KMS-11 (cell line): ENCODE measurements around the gene MEX3A.

Experiments used
- H2AFZ ChIP-seq: fragments of 200-600 bp; sonication (generic); 2 replicates; pipeline ENCODE4 v1.6.1; 2016; ENCODE audit warnings: antibody characterized with exemption, mixed run types, low read depth
- H3K27ac ChIP-seq: fragments of 200-600 bp; sonication (generic); 2 replicates; pipeline ENCODE4 v1.6.1; 2016; ENCODE audit warnings: mild to moderate bottlenecking, mixed run types
- H3K27me3 ChIP-seq: fragments of 200-600 bp; sonication (generic); 2 replicates; pipeline ENCODE4 v1.6.1; 2017; ENCODE audit warnings: mild to moderate bottlenecking, low read depth, mixed run types, moderate library complexity; ENCODE audit not compliant: insufficient read depth
- H3K36me3 ChIP-seq: fragments of 200-600 bp; sonication (generic); 2 replicates; pipeline ENCODE4 v1.6.1; 2017; ENCODE audit warnings: mild to moderate bottlenecking, mixed run types; ENCODE audit not compliant: insufficient read depth
- H3K4me1 ChIP-seq: fragments of 200-600 bp; sonication (generic); 2 replicates; pipeline ENCODE4 v1.6.1; 2016; ENCODE audit warnings: mild to moderate bottlenecking, low read depth, mixed run types; ENCODE audit not compliant: poor library complexity, severe bottlenecking
- H3K4me2 ChIP-seq: fragments of 200-600 bp; sonication (generic); 2 replicates; pipeline ENCODE4 v1.7.0; 2016; ENCODE audit warnings: mild to moderate bottlenecking, mixed run types
- H3K4me3 ChIP-seq: fragments of 200-600 bp; sonication (generic); IDR thresholded peaks from 2 replicates; pipeline ENCODE4 v1.6.1; 2017; ENCODE audit warnings: low read depth, low read length, mixed read lengths; ENCODE audit not compliant: insufficient read depth
- H3K79me2 ChIP-seq: fragments of 200-600 bp; sonication (generic); 2 replicates; pipeline ENCODE4 v1.6.1; 2016; ENCODE audit warnings: low read depth, mixed run types; ENCODE audit not compliant: insufficient read depth
- H3K9ac ChIP-seq: fragments of 200-600 bp; sonication (generic); 2 replicates; pipeline ENCODE4 v1.6.1; 2016; ENCODE audit warnings: mild to moderate bottlenecking, mixed run types
- H4K20me1 ChIP-seq: fragments of 200-600 bp; sonication (generic); 2 replicates; pipeline ENCODE4 v1.6.1; 2016; ENCODE audit warnings: mild to moderate bottlenecking, mixed run types; ENCODE audit not compliant: insufficient read depth
- CTCF ChIP-seq: fragments of 200-600 bp; sonication (generic); conservative IDR thresholded peaks from 2 replicates; pipeline ENCODE4 v1.6.1; 2017; ENCODE audit warnings: low read depth, mild to moderate bottlenecking, antibody characterized with exemption, low read length, moderate library complexity, mixed read lengths

MEX3A gene

DNA sequence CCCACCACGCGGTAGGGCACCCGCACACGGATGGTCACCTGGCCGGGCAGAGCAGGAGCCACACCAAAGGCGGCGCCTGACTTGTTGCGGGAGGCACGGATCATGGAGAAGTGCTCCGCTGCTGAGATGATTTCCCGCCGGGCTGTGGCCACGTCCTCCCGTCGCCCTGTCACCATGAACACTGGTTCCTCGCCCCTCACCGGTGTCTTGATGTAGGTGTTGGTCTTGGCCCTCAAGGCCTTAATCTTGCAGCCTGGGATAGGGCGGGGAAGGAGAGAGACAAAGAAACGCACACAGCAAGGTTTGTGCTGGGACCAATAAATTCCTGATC is 4.9 kb downstream of the MEX3A start:
- Histone ChIP-seq H2AFZ (no peak overlapping the region), H3K4me3 (no peak overlapping the region), H3K4me1 (no peaks in the 10 kb centered on the region), H3K9ac (no peak overlapping the region), H3K36me3 (no peaks in the 10 kb centered on the region), H3K27ac (no peak overlapping the region), H3K4me2 (no peak overlapping the region), H4K20me1 (no peaks in the 10 kb centered on the region), H3K27me3 (no peaks in the 10 kb centered on the region), H3K79me2 (no peaks in the 10 kb centered on the region)
- TF ChIP-seq CTCF = no peak

DNA sequence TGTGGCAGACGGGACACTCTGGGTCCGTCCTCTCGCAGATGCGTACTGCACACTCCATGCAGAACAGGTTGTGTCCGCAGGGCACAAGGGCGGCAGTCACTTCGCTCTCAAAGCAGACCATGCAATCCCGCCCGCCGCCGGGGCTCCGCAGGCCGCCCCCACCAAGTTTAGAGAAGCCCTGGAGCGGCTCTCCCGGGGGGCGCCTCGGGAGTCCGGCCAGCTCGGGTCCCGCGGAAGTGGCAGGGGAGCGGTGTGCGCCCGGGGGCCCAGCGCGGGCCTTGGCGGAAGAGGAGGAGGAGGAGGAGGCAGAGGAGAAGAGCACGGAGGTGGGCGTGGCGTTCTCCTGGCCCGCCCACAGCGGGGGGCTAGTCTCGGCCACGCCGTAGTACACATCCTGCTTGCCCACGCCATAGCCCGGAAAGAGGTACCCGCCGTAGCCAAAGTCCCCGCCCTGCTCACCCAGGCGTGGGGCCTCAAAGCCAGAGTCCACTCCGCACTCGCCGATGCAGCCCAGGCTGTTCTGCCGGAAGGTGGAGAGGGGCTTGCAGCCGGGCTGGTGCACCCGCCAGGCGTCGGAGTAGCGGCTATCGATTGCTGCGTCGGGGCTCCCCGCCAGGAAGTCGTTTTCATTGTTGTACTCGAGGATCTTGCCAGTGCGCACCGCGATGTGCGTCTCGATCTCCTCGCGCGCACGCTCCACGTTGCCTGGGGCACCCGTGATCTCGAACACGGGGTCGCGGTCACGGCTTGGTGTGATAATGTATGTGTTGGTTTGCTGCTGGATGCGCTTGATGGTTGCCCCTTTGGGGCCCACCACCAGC is 5.4 kb downstream of the MEX3A start:
- no peak overlapping the region for H2AFZ ChIP-seq
- H3K79me2 ChIP-seq = no peaks in the 10 kb centered on the region
- H4K20me1 ChIP-seq = no peaks in the 10 kb centered on the region
- H3K4me1 ChIP-seq = no peaks in the 10 kb centered on the region
- no peak overlapping the region for H3K4me3 ChIP-seq
- no peak overlapping the region for H3K4me2 ChIP-seq
- no peak overlapping the region for H3K27ac ChIP-seq
- no peak overlapping the region for H3K9ac ChIP-seq
- H3K36me3 ChIP-seq = no peaks in the 10 kb centered on the region
- no peak for TF ChIP-seq CTCF
- H3K27me3 ChIP-seq = no peaks in the 10 kb centered on the region

- Histone ChIP-seq H3K4me2 (no peak overlapping the region), H3K27me3 (no peaks in the 10 kb centered on the region), H2AFZ (no peak overlapping the region), H3K9ac (no peak overlapping the region), H3K4me1 (no peaks in the 10 kb centered on the region), H3K4me3 (no peak overlapping the region), H3K27ac (no peak overlapping the region), H4K20me1 (no peaks in the 10 kb centered on the region), H3K79me2 (no peaks in the 10 kb centered on the region), H3K36me3 (no peaks in the 10 kb centered on the region)
- no peak for TF ChIP-seq CTCF
Measured at GRCh38 chr1:156075775-156076204, 6.5 kb downstream of the MEX3A start.

DNA sequence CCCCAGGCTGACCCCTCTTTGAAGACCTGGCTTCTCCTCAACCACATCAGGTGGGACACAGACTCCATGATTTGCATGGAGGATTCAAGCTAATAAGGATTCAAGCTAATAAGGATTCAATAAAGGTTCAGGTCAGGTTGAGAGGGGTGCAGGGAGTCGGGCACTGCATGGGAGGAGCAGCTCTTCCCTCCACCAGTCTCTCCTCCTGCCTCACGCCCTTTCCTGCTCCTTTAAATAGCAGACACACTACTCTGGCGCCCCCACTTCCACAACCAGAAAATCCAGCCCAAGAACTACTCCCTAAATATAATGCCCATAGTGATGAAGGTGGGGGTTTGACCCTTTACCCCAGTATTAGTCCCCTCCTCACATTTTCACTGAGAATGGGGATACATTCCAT is 7.1 kb downstream of the MEX3A start:
- H3K4me2 ChIP-seq = no peak overlapping the region
- no peak for TF ChIP-seq CTCF
- H3K4me1 ChIP-seq = no peaks in the 10 kb centered on the region
- no peaks in the 10 kb centered on the region for H3K36me3 ChIP-seq
- H2AFZ ChIP-seq = no peak overlapping the region
- H3K27ac ChIP-seq = no peak overlapping the region
- H4K20me1 ChIP-seq = no peaks in the 10 kb centered on the region
- no peaks in the 10 kb centered on the region for H3K27me3 ChIP-seq
- H3K9ac ChIP-seq = no peak overlapping the region
- H3K79me2 ChIP-seq = no peaks in the 10 kb centered on the region
- H3K4me3 ChIP-seq = no peak overlapping the region
